ENCODE results near the gene REV1. TPM values are rescaled to one million over a fixed set of nuclear protein-coding genes. Genes with fewer than 3 reads are reported as not detected.

REV1 gene
- total and polyA plus RNA-seq, 9 of the 15 experiments (the other 6 are each of a cell fraction or from before 2014, with no cell fraction given) = 12.8 to 54.4 (median 29.6) TPM

DNA sequence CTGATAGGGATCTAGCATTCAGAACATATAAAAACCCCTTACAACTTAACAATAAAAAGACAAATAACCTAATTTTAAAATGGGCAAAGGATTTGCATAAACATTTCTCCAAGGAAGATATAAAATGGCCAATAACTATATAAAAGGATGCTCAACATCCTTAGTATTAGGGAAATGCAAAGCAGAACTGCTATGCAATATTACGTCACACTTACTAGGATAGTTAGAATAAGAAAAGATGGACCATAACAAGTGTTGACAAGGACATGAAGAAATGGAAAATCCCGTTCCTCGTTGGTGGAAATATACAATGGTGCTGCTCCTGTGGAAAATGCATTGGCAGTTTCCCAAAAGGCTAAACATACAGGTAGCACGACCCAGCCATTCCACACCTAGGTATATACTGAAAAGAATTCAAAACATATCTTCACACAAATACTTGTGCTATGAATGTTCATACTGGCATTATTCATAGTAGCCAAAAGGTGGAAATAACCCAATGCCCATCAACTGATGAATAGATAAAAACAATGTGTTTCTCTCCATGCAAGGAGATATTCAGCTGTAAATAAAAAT is 48.2 kb upstream of the REV1 start:
- no peak overlapping the region for H3K9ac ChIP-seq (ENCODE audit: insufficient read depth in 1 of 2, low read depth in 2 of 2, low read length in 2 of 2)
- DNase-seq (ENCODE audit: extremely low read depth in 1 of 4, low spot score in 3 of 4) (no peak), FAIRE-seq (no peak), ATAC-seq (no peak)
- no peak overlapping the region for H3K27ac ChIP-seq (ENCODE audit: extremely low read depth, low read depth, low read length)
- H3K9me1 ChIP-seq (ENCODE audit: control insufficient read depth, insufficient read depth, low read length) = no peaks in the 10 kb centered on the region
- TF ChIP-seq PCBP1 (IDR thresholded peaks at IDR 0.05; ENCODE audit: low read depth, low read length, poor library complexity, severe bottlenecking) (no peak), SNIP1 (IDR thresholded peaks at IDR 0.05; ENCODE audit: low read depth) (no peak), TEAD2 (tag; IDR thresholded peaks at IDR 0.05) (no peak), SIN3A (IDR thresholded peaks at IDR 0.05; ENCODE audit: borderline replicate concordance in 2 of 2, control insufficient read depth in 1 of 2, low read depth in 2 of 2, low read length in 2 of 2) (no peak), ZNF445 (CRISPR knock-in tag; IDR thresholded peaks at IDR 0.05; ENCODE audit: low read depth) (no peak), ZBTB49 (CRISPR knock-in tag; IDR thresholded peaks at IDR 0.05; ENCODE audit: borderline replicate concordance) (no peak), XRCC3 (IDR thresholded peaks at IDR 0.05) (no peak)
- TF ChIP-seq, protein P1, sequence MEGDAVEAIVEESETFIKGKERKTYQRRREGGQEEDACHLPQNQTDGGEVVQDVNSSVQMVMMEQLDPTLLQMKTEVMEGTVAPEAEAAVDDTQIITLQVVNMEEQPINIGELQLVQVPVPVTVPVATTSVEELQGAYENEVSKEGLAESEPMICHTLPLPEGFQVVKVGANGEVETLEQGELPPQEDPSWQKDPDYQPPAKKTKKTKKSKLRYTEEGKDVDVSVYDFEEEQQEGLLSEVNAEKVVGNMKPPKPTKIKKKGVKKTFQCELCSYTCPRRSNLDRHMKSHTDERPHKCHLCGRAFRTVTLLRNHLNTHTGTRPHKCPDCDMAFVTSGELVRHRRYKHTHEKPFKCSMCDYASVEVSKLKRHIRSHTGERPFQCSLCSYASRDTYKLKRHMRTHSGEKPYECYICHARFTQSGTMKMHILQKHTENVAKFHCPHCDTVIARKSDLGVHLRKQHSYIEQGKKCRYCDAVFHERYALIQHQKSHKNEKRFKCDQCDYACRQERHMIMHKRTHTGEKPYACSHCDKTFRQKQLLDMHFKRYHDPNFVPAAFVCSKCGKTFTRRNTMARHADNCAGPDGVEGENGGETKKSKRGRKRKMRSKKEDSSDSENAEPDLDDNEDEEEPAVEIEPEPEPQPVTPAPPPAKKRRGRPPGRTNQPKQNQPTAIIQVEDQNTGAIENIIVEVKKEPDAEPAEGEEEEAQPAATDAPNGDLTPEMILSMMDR (IDR thresholded peaks at IDR 0.05 in 2 of 3, conservative IDR thresholded peaks at IDR 0.05 in 1 of 3; ENCODE audit: insufficient read depth in 2 of 3, low read depth in 1 of 3, low read length in 3 of 3) = no peak
- no peak overlapping the region for H2AFZ ChIP-seq (ENCODE audit: low read depth, low read length)
- no peaks in the 10 kb centered on the region for H3K9me3 ChIP-seq (replicated peaks; ENCODE audit: control insufficient read depth, insufficient read depth, low read depth, low read length)
- 0% methylated on average over 4 of the region's 4 CpGs for WGBS (ENCODE audit: insufficient coverage, low coverage, missing lambda C conversion rate)
- in situ Hi-C loops (cut with MboI) (no loop called here), intact Hi-C loops (cut with micrococcal nuclease) (no loop called here)
- no peaks in the 10 kb centered on the region for H3K4me1 ChIP-seq (replicated peaks in 1 of 2; ENCODE audit: control insufficient read depth in 2 of 2, insufficient read depth in 2 of 2, low read length in 2 of 2)
- no peaks in the 10 kb centered on the region for H4K20me1 ChIP-seq (replicated peaks; ENCODE audit: control insufficient read depth, insufficient read depth, low read length)
- no peak overlapping the region for H3K4me2 ChIP-seq (ENCODE audit: insufficient read depth, low read length)
- H3K4me3 ChIP-seq = no peak overlapping the region
- no peaks in the 10 kb centered on the region for H3K79me2 ChIP-seq (ENCODE audit: control insufficient read depth, insufficient read depth, low read length)
- POLR2A ChIA-PET = interaction anchor here (1.0 kb wide), 1 partner anchor 18 kb away, joined by 3 read pairs; no protein-coding TSS in a partner anchor
- H3K36me3 ChIP-seq (ENCODE audit: control insufficient read depth, insufficient read depth, low read length) = no peaks in the 10 kb centered on the region
- peaks cover 0 to 15% of the 10 kb centered on the region in 2 experiments; a peak in 2 of 5 replicates for H3K27me3 ChIP-seq (ENCODE audit: control insufficient read depth in 2 of 2, insufficient read depth in 2 of 2, low read length in 2 of 2)
- CTCF ChIA-PET (ENCODE audit: low intra/inter-chr PET ratio) = no interaction called here
- no TSS peak for BruUV-seq (replicated peaks)
